IMR-90 (cell line): ENCODE results near the gene HS6ST2. TPM values are rescaled to one million over a fixed set of nuclear protein-coding genes. Genes with fewer than 3 reads are reported as not detected.

ENCODE experiments used
- ATAC-seq: fragments of 200-7000 bp; cut with Tn5 transposase; 2 replicates; pipeline ENCODE4 v1.9.1; 2020; ENCODE audit warnings: low read depth, mild to moderate bottlenecking, moderate library complexity
- BruUV-seq: library from RNA; stranded (reverse); fragments of 400-500 nt; replicated peaks from 2 replicates; lab custom pipeline; 2021; lab: Mats Ljungman, UMichigan
- CTCF ChIA-PET: fragments of 300-600 bp; formaldehyde crosslinking; extraction: SDS; loops from one replicate; lab custom pipeline; 2021; ENCODE audit warnings: antibody characterized with exemption; lab: Yijun Ruan, JAX
- POLR2A ChIA-PET: fragments of 300-600 bp; sonication (Branson Sonifier 250); formaldehyde crosslinking; loops from one replicate; lab custom pipeline; 2022; ENCODE audit warnings: antibody characterized with exemption; ENCODE audit not compliant: unreplicated experiment; lab: Charles Lee
- DNase-seq: peaks from one replicate; pipeline ENCODE4 v3.0.0; 2013
- H2AFZ ChIP-seq: replicated peaks from 2 replicates; pipeline ENCODE3; 2013; ENCODE audit warnings: low read length, mild to moderate bottlenecking; ENCODE audit not compliant: poor library complexity
- H2AK5ac ChIP-seq: 2 replicates; pipeline ENCODE4 v1.6.1; 2013; ENCODE audit warnings: low read depth, low read length, inconsistent platforms
- H2AK9ac ChIP-seq: replicated peaks from 2 replicates; pipeline ENCODE3; 2013; ENCODE audit warnings: mild to moderate bottlenecking, low read depth, low read length, moderate library complexity; ENCODE audit not compliant: poor library complexity
- H2BK120ac ChIP-seq: 2 replicates; pipeline ENCODE4 v1.6.1; 2013; ENCODE audit warnings: low read depth, low read length, inconsistent platforms
- H2BK15ac ChIP-seq: 3 replicates; pipeline ENCODE4 v1.6.1; 2013; ENCODE audit warnings: low read depth, low read length, inconsistent platforms
- H2BK20ac ChIP-seq: 2 replicates; pipeline ENCODE4 v1.6.1; 2013; ENCODE audit warnings: low read depth, mild to moderate bottlenecking, inconsistent platforms, low read length, moderate library complexity
- H2BK5ac ChIP-seq: 2 replicates; pipeline ENCODE4 v1.6.1; 2013; ENCODE audit warnings: mild to moderate bottlenecking, low read depth, low read length, inconsistent platforms; ENCODE audit not compliant: poor library complexity, severe bottlenecking
- H3K14ac ChIP-seq: replicated peaks from 2 replicates; pipeline ENCODE4 v1.6.1; 2013; ENCODE audit warnings: low read depth, low read length, inconsistent platforms
- H3K18ac ChIP-seq: 2 replicates; pipeline ENCODE4 v1.6.1; 2013; ENCODE audit warnings: low read depth, low read length, control low read depth
- H3K23ac ChIP-seq: 2 replicates; pipeline ENCODE4 v1.6.1; 2013; ENCODE audit warnings: low read depth, low read length, inconsistent platforms
- H3K27ac ChIP-seq: 2 replicates; pipeline ENCODE4 v1.5.1; 2013; ENCODE audit warnings: mild to moderate bottlenecking, control low read depth, low read length; ENCODE audit not compliant: insufficient read depth
- H3K27me3 ChIP-seq: 2 replicates; pipeline ENCODE4 v1.6.1; 2013; ENCODE audit warnings: low read length; ENCODE audit not compliant: control insufficient read depth, insufficient read depth
- H3K36me3 ChIP-seq: 2 replicates; pipeline ENCODE4 v1.6.1; 2013; ENCODE audit warnings: low read length, mixed read lengths; ENCODE audit not compliant: control insufficient read depth, insufficient read depth
- H3K4ac ChIP-seq: 2 replicates; pipeline ENCODE4 v1.6.1; 2013; ENCODE audit warnings: low read depth, low read length, inconsistent platforms
- H3K4me1 ChIP-seq: 2 replicates; pipeline ENCODE4 v1.6.1; 2013; ENCODE audit warnings: low read length, mixed read lengths; ENCODE audit not compliant: control insufficient read depth, insufficient read depth
- H3K4me2 ChIP-seq: 2 replicates; pipeline ENCODE4 v1.6.1; 2013; ENCODE audit warnings: low read depth, mild to moderate bottlenecking, control low read depth, low read length, moderate library complexity
- H3K4me3 ChIP-seq: 2 replicates; pipeline ENCODE4 v1.5.1; 2013; ENCODE audit warnings: low read depth, mild to moderate bottlenecking, control low read depth, low read length, moderate library complexity; ENCODE audit not compliant: insufficient read depth
- H3K56ac ChIP-seq: 2 replicates; pipeline ENCODE4 v1.6.1; 2013; ENCODE audit warnings: low read length, inconsistent platforms; ENCODE audit not compliant: insufficient read depth; ENCODE audit errors: extremely low read depth
- H3K79me1 ChIP-seq, 2 experiments: 2 replicates each; pipeline ENCODE4 v1.6.1; 2013; ENCODE audit warnings: low read length in 2 of 2, inconsistent platforms in 1 of 2, low read depth in 1 of 2
- H3K9ac ChIP-seq: 2 replicates; pipeline ENCODE4 v1.6.1; 2013; ENCODE audit warnings: low read depth, low read length, control low read depth
- H3K9me1 ChIP-seq: 2 replicates; pipeline ENCODE4 v1.6.1; 2013; ENCODE audit warnings: low read length, inconsistent platforms; ENCODE audit not compliant: insufficient read depth
- H3K9me3 ChIP-seq: 2 replicates; pipeline ENCODE4 v1.6.1; 2013; ENCODE audit warnings: low read length; ENCODE audit not compliant: control insufficient read depth, insufficient read depth
- H4K20me1 ChIP-seq: 2 replicates; pipeline ENCODE4 v1.6.1; 2013; ENCODE audit warnings: low read length, inconsistent platforms; ENCODE audit not compliant: insufficient read depth
- H4K5ac ChIP-seq: 2 replicates; pipeline ENCODE4 v1.6.1; 2013; ENCODE audit warnings: mild to moderate bottlenecking, low read depth, low read length, control low read depth
- H4K8ac ChIP-seq, 2 experiments: 2 replicates each; pipeline ENCODE4 v1.6.1; 2013; ENCODE audit warnings: low read depth in 2 of 2, low read length in 2 of 2, control low read depth in 1 of 2, inconsistent platforms in 1 of 2
- H4K91ac ChIP-seq: 2 replicates; pipeline ENCODE4 v1.6.1; 2013; ENCODE audit warnings: low read depth, low read length, inconsistent platforms; ENCODE audit not compliant: insufficient read depth
- BHLHE40 ChIP-seq: fragments of 150-350 bp; IDR thresholded peaks from 2 replicates; pipeline ENCODE4 v1.6.1; 2016; ENCODE audit warnings: mild to moderate bottlenecking, low read depth, low read length
- MAFK ChIP-seq: IDR thresholded peaks from 2 replicates; pipeline ENCODE4 v1.6.1; 2012; ENCODE audit warnings: low read depth, low read length, improper control_type of control experiment
- MAZ ChIP-seq: IDR thresholded peaks from 2 replicates; pipeline ENCODE4 v1.6.1; 2012; ENCODE audit warnings: low read depth, mild to moderate bottlenecking, low read length, improper control_type of control experiment, moderate library complexity, borderline replicate concordance
- NFE2L2 ChIP-seq: fragments of 150-350 bp; IDR thresholded peaks from 2 replicates; pipeline ENCODE4 v1.6.1; 2016; ENCODE audit warnings: low read depth, mild to moderate bottlenecking, low read length
- POLR2A ChIP-seq: IDR thresholded peaks from 2 replicates; pipeline ENCODE4 v1.6.1; 2012; ENCODE audit warnings: mild to moderate bottlenecking, low read depth, low read length
- RCOR1 ChIP-seq: IDR thresholded peaks from 2 replicates; pipeline ENCODE4 v1.6.1; 2012; ENCODE audit warnings: mild to moderate bottlenecking, low read length, improper control_type of control experiment; ENCODE audit not compliant: insufficient replicate concordance
- RFX5 ChIP-seq: IDR thresholded peaks from 2 replicates; pipeline ENCODE4 v1.8.0; 2012; ENCODE audit warnings: low read depth, mild to moderate bottlenecking, low read length, moderate library complexity
- WGBS, 2 experiments: methylation state at CpG; one replicate each; pipeline versions ENCODE4 v1.1.5 to v1.1.7; 2013; ENCODE audit warnings: missing lambda C conversion rate in 2 of 2; ENCODE audit not compliant: insufficient read length in 1 of 2; ENCODE audit errors: extremely low coverage in 2 of 2; 5-methylcytosine and 5-hydroxymethylcytosine counted together
- dilution Hi-C: fragments of 300-500 bp; cut with HindIII; formaldehyde crosslinking; loops from one replicate; pipeline ENCODE4 v1.14.3; 2018; ENCODE audit warnings: low sequenced_read_pairs; ENCODE audit not compliant: unreplicated experiment
- in situ Hi-C: fragments of 300-500 bp; cut with MboI; formaldehyde crosslinking; loops from 3 replicates; pipeline ENCODE4 v1.14.3; 2019; ENCODE audit warnings: low sequenced_read_pairs, inconsistent platforms, mixed read lengths
- intact Hi-C: fragments of 100-400 bp; cut with micrococcal nuclease; formaldehyde crosslinking; loops from 2 replicates; pipeline ENCODE4 v1.10.0; 2022
- polyA plus RNA-seq, 3 experiments: library from polyadenylated mRNA; depleted of rRNA; stranded (reverse); fragments of >200 nt; gene quantifications; 2 replicates each; pipeline ENCODE4 v1.2.3, GENCODE V29; 2012; ENCODE audit warnings: low replicate concordance in 1 of 3
- total RNA-seq: library from RNA; depleted of rRNA; stranded (reverse); fragments of >200 nt; gene quantifications from 2 replicates; pipeline ENCODE4 v1.2.3, GENCODE V29; 2012

Gene HS6ST2
- total and polyA plus RNA-seq, 2 of the 4 experiments (the other 2 are of a cell fraction) = not detected

- WGBS, 2 experiments = 100% methylated on average over 1 of the region's 2 CpGs; no CpG with 5 or more reads in 1 of the 2 experiments
- no peak overlapping the region for H3K23ac ChIP-seq
- POLR2A ChIA-PET = no interaction called here
- H2BK120ac ChIP-seq = no peak overlapping the region
- no peaks in the 10 kb centered on the region for H4K20me1 ChIP-seq
- ATAC-seq = no peak
- peaks cover 12% of the 10 kb centered on the region for H3K27me3 ChIP-seq
- in situ Hi-C loops (no loop called here), dilution Hi-C loops (no loop called here), intact Hi-C loops (loop anchor here (10.0 kb wide), 1 partner anchor 888 kb away; no protein-coding TSS in a partner anchor)
- no peaks in the 10 kb centered on the region for H3K9me3 ChIP-seq
- H2BK20ac ChIP-seq = no peak overlapping the region
- H3K79me1 ChIP-seq = no peaks in the 10 kb centered on the region
- H3K4ac ChIP-seq = no peak overlapping the region
- no peak overlapping the region for H4K5ac ChIP-seq
- H3K56ac ChIP-seq = no peak overlapping the region
- no peak overlapping the region for H4K91ac ChIP-seq
- no peak overlapping the region for H3K4me2 ChIP-seq
- H2BK5ac ChIP-seq = no peak overlapping the region
- H3K18ac ChIP-seq = no peak overlapping the region
- H2BK15ac ChIP-seq = no peak overlapping the region
- no peak overlapping the region for H2AK9ac ChIP-seq
- CTCF ChIA-PET = no interaction called here
- H3K14ac ChIP-seq = no peak overlapping the region
- H2AFZ ChIP-seq = no peak overlapping the region
- H3K27ac ChIP-seq = no peak overlapping the region
- H4K8ac ChIP-seq = no peak overlapping the region
- H3K9ac ChIP-seq = no peak overlapping the region
- no peak overlapping the region for H2AK5ac ChIP-seq
- peaks cover 1% of the 10 kb centered on the region; the same call in 1 of the 2 replicates for H3K4me1 ChIP-seq
- TF ChIP-seq MAZ = no peak
- no peak for TF ChIP-seq BHLHE40
- TF ChIP-seq POLR2A = no peak
- TF ChIP-seq RFX5 = no peak
- no peak for TF ChIP-seq MAFK
- TF ChIP-seq NFE2L2 = no peak
- no peak for TF ChIP-seq RCOR1
- no peak overlapping the region for H3K4me3 ChIP-seq
- H3K36me3 ChIP-seq = no peaks in the 10 kb centered on the region
- BruUV-seq = no TSS peak
- no peak for DNase-seq
- H3K9me1 ChIP-seq = no peaks in the 10 kb centered on the region
These were observed 335.1 kb downstream of the HS6ST2 start for GRCh38 chrX:132623300-132623699.
